HG03520 (cell line): ENCODE data around the gene PSMD5.

Experiments
- ATAC-seq: cut with Tn5 transposase; IDR thresholded peaks from one replicate; pipeline ENCODE4 v1.9.1; 2021; ENCODE audit warnings: mild to moderate bottlenecking, moderate library complexity; ENCODE audit not compliant: unreplicated experiment

The PSMD5 gene

DNA sequence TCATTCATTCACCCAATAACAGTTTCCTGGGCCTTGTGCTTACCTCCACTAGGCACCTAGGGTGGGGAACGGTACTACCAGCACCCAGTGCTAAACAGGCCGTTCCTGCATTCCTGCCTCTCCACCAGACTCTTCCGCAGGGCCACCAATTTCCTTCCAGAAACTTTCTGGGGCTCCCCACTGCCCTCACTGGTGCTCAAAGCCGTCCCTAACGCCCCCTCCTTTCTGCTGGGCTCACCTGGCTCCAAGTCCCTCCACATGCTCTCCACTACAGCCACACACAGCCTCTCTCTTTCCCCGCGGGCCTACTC lies 32.9 kb upstream of the PSMD5 start:
- ATAC-seq: no peak

DNA sequence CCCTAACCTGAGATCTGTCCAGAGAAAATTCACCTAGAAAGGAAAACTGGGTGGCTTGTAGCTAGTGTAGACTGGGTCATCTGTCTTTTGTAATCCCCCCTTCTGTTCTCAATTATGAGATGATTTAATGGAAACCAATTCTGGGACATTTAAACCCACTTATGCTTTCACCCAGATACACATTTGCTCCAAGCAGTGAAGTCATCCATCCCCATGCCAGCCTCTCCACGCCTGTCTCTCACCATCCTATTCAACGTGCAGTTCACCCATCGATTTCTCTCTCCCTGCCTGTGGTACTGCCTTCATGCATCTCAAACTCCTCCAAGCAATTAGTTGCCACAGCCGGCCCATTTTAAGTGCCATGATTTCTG lies 32.5 kb upstream of the PSMD5 start:
- ATAC-seq: no peak

DNA sequence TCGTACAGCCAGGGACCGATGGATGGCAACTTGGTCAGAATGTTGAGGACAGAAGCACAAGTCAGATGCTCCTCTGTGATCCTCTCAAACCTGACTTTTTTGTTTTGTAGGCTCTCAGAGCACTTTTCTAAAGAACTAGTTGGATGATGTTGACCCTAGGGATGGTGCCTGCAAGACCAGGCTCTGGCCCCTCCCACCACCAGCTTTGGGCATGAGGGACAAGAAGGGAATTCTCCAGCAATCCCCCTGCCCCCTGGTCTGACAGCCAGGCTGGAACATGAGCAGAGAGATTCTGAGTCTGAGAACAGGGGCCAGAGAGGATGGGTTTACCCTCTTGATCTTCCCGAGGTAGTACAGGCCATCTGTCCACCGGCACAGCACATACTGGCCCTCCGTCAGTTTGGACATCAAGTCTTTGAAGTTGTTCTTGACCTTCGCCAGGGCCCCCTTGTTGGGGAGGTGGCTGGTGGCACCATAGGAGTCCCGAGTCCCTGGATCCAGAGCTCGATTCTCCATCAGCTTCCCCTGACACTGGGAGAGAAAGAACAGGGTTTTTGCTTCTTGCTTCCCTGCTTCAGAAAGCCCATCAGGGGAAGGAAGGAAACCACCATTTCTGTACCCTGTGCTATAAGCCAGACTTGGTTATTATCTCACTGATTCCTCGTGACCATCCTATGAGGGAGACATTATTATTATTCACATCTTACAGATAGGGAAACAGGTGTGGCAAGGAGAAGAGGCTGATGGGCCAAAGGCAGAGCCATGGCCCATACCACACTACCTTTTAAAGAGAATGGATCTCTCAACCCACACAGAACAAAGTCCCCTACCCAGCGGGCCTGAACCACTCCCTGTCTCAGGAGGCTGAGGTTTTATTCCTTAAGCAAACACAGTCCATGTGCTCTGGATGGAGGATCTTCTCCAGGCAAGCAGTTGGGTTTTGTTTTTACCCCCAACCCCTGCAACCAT lies 31.8 kb upstream of the PSMD5 start:
- ATAC-seq: no peak

DNA sequence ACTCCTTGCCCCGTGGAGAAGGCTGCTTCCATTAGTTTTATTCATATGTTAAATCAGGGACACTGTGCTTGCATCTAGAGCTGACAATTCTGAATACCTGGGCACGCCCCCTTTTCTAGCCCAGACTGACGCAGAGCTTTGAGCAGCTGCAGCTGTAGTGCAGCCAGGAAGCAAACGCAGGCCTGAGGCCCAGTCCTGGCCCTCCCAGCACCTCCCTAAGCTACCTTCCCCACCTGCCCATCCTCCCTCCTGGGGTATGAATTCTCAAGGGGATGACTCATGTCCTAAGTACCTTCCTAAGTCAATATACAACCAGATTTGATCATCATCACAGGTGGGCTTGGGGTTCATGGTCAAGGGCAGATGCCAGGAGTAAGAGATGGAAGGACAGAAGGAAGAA lies 30.8 kb upstream of the PSMD5 start:
- no peak for ATAC-seq

DNA sequence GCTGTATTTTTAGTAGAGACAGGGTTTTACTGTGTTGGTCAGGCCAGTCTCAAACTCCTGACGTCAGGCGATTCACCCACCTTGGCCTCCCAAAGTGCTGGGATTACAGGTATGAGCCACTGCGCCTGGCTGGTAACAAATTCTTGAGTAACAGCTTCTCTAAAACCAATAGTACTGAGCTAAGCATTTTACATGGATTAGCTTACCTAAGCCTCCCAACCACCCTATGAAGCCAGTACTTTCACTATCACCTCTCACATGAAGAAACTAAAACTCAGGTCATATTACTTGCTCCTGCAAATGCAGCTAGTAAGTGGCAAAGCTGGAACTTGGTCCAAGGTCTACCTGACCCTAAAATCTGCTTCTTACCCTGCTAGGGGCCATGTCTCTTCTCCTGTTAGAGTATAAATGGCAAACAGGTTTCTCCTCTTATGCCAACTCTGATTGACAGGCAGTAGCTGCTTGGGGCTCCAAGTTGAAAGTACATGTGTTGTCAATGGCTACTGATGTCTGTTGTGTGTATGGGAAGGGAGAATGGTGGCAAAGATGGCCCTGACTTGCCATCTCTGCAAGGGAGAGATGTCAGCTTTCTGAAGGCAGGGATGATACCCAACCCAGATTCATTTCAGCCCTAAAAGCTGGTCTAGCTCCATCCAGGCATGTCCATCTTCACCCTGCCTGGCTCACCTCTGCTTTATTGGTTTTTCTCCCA lies 30.2 kb upstream of the PSMD5 start:
- no peak for ATAC-seq

DNA sequence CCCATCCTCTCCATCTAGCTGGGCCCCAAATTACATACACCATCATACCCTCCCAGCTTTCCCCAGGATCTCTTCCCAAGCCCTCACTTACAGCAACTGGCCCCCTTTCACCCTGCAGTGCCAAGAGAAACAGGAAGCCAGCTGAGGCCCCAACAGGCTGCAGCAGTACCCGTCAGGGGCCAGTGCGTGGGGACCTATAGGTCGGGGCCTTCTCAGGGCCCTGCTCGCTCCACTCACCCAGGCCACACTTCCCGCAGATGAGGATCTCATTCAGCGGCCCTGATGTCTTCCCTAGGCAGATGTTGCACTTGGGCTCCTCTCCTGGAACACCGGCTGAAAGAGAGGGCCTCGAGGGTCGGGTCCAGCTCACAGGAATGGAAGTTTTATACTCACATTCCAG lies 27.5 kb upstream of the PSMD5 start:
- no peak for ATAC-seq

DNA sequence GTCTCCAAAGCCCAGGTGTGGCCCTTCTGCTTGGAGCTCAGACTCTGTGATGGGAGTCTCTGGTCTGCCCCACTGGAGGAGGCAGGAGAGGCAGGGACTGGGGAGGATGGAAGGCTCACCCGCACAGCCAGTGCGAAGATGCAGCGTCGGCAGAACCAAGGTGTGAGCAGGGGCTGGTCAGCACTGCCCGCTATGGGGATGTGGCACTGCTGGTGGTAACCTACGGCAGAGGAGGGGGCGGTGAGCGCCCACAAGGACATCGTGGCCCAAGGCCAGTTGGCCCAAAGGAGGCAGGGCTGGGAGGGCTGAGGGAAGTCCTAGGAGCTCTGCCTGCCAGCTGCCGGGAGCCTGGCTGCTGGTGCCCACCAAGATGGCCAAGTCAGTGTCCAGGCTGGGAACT lies 27.0 kb upstream of the PSMD5 start:
- no peak for ATAC-seq

DNA sequence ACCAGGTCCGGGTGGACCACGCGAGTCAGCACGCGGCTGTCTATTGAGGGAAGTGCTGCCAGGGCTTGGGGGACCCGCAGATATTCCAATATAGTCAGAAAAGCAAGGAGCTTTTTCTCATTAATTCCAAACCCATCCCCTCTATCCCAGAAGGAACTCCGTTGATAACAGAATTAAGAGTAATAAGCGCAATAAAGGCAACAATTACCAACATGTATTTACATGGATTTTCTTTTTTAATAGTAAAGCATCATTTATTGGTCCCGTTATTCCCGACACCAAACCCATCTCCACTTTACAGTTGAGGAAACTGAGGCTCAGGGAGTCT lies 26.6 kb upstream of the PSMD5 start:
- no peak for ATAC-seq

DNA sequence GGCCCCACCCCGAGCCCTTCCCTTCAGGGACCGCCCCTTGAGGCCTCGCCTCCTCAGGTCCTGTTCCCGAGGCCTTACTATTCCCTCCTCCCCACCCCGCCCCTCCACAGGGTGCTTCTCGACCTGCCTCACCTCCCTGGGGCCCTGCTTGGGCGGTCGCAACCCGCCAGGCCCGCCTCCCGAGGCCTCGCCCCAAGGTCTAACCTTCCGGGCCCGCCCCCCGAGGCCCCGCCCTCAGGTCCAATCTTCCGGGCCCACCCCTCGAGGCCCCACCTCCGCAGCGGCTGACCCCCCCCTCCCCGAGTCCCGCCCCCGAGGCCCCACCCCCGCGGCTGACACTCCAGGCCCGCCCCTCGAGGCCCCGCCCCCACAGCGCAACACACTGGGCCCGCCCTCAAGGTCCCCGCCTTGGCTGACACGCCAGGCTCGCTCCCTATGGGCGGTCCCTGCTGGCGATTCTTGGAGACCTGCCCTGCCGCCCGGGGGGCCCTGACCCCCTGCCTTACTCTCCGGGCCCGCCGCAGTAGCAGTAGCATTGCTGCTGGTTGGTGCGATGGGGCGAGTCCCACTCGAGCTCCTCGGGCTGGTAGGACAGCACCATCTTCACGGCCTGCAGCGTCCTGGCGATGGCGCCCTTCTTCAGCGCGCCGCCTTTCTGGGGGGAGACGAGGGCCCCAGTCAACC lies 26.1 kb upstream of the PSMD5 start:
- peak; percentile 87 for ATAC-seq

DNA sequence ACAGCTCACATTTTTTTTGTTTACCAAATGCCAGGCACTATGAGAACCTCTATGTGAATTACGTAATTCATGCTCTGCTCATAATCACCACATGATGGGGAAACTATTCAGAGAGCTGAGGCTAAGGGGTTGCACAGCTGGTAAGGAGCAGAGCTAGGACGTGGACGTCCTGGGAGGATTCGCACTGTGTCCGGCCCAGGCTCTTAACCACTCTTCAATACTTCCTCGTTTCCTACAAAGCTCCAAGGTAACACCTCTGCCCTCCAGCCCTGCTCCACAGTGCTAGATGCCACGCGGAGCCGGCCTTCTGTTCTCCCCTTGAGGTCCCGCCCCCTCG lies 25.6 kb upstream of the PSMD5 start:
- peak; percentile 7 for ATAC-seq

DNA sequence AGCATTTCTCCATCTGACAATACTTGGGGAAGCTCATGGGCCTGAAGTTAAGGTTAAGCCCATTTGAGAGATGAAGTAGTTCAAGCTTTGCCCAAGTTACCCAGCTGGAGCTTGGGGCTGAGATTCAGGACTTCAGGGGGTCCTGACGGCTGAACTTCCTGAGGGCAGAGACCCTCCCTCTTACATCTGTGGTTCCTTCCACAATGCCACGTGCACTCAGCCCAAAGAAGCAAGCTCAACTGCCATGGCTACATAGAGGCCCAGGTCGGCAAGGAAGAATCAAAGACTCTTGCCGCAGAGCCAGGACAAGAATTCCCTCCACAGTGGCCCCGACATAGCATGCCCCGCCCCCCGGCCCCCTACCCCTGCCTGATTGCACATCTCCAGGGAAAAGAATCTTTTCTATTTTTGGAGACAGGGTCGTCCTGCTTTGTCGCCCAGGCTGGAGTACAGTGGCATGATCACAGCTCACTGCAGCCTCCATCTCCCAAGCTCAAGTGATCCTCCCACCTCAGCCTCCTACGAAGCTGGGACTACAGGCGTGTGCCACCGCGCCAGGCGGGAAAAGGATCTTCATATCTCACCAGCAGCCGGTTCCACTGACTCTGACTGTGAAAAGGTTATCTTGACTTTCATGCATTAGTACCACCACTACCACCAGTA lies 25.1 kb upstream of the PSMD5 start:
- no peak for ATAC-seq

DNA sequence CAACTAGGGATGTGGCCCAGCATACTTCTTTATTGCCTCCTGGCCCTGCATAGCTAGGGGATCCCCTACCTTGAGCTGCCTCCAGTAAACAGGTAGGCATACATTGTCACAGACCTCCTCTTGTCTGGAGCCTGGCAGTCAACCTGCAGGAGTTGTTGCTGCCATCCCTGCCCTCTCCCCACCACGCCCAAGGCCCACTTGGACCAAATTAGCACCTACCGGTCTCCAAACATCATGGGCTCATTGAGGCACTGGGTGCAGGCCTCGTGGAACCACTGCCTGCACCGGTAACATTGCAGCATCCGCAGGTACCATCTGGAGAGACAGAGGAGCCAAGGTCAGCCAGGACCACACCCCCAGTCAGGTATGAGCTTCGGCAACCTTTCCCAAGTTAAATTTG lies 23.9 kb upstream of the PSMD5 start:
- no peak for ATAC-seq

DNA sequence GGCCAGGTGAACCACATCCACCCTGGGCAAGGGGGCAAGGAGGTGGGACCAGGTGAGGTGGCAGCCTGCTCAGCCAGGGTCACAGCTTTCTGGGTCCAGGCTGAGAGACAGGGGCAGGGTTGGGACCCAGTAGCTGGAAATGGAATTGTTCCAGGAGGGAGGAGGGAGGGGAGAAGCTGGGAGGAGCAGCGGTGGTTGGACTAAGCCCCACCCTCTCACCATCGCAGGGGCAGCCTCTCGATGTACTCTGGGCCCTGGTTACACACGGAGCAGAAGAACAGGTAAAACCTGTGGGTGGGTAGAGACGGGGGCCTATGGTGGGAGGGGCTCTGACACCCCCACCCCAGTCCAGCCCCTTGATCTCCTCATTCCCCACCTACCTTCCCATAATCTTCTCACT lies 23.1 kb upstream of the PSMD5 start:
- no peak for ATAC-seq

DNA sequence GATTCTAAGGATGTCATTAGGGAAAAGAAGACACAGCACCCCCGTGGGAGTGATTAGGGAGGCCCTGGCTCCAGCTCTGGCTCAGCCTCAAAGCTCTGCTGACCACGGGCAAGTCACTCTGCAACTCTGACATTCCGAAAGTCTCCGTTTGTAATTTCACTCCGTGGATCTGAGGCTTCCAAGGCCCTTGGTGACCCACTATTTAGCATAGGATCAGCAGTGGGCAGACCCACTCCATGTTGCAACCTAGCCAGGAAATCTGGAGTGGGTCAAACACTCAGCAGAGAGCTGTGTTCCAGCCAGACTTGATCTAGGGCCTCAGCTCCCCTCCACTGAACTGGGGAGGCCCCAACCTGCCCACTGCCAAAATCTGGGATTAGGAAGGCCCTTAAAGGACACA lies 22.5 kb upstream of the PSMD5 start:
- ATAC-seq: no peak

DNA sequence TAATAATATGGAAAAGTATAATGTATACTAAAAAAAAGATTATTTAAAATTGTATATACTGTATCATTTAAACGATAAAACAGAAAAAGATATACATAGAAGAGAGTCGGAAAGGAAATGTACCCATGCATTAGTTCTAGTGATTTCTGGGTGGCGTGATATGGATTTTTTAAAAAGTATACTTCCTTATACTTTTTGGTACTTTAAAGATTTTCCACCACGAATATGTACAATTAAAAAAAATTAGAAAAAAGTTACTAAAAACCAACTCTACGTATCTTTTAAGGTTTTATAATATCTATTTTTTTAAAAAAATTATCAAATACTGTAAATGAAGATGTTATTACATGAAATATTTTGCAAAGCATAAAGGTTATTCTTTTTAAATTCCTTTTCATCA lies 22.0 kb upstream of the PSMD5 start:
- no peak for ATAC-seq

DNA sequence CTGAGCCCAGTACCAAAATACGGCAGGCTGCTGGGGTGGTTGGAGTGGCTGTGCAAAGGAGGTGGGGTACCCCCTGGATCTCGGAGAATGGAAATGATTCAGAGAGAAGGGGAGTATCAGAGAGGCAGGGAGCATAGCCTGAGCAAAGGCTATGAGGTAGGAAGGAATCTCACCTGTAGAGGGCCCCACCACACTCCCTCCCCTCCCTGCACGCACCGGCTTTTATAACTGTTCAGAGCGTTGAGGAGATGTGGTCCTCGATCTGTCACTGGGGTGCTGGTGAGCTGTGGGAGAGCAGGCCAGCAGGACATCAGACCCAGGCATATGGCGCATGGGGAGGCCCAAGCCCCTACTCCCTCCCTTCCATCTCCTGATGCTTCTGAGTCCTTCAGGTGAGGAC lies 21.1 kb upstream of the PSMD5 start:
- no peak for ATAC-seq

DNA sequence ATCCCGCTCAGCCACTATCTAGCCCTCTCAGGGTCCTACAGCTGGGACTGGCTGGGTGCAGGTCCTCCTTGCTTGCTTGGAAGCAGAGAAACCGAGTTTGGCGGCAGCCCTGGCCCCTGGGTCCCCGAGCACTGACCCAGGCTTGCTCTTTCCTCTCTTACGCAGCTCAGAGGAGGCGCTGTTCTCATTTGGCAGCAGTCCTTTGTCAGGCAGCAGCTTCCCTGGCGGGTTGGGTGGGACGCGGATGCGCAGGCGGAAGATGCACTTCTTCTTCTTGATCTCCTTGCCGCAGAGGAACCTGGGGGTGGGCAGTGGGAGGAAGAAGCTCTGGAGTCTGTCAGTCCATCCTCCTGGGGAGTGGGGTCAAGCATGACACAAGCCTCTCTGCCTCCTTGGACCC lies 19.7 kb upstream of the PSMD5 start:
- no peak for ATAC-seq

DNA sequence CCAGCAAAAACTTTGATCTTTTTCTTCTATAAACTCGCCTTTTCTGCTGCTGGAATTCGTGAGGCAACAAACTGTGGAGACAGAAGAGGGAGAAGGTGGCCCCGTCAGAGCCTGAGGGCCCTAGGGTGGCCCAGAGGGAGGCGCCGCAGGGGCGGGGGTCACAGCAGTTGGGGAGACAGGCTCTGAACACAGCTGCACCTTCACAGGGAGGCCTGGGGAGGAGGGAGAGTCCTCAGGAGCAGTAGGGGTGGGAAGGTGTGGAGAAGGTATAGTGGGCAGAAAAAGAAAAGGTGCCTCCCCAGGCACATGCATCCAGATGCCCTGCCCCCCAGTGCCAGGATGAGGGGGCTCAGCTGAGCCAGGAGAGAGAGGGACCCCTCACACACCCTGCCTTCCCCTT lies 19.2 kb upstream of the PSMD5 start:
- no peak for ATAC-seq

DNA sequence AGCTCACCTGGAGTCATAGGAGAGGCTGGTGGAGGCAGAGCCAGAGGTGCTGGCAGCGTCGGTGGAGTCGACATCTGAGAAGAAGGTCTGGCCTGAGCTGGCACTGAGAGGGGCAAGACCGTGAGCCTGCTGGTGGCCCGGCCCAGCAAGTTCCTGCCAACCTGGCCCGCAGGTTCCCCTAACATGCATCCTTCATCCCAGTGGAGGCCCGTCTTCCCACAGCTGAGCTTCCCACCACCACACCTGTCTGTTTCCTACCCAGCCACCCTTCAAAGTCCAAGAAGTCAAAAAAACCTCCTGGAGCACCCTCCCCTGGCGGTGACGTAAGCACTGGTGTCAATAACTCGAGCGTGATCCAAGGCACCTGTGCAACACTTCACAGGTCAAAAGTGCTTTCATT lies 17.4 kb upstream of the PSMD5 start:
- no peak for ATAC-seq

DNA sequence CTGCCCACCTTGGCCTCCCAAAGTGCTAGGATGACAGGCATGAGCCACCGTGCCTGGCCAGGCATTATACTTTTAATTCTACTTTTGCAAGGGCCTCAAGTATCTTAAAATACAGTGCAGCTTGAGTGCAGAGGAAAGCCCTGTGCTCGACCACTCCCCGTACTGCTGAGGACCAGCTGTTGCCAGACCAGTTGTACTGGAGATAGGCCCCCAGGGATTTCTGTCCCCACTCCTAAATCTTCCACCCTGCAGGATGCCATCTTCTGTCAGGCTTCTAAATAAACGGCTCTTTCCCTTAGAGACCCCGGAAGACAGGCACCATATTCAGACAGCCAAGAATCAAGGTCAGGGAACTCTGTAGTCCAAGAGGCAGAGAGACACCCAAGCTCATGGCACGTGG lies 16.6 kb upstream of the PSMD5 start:
- no peak for ATAC-seq

DNA sequence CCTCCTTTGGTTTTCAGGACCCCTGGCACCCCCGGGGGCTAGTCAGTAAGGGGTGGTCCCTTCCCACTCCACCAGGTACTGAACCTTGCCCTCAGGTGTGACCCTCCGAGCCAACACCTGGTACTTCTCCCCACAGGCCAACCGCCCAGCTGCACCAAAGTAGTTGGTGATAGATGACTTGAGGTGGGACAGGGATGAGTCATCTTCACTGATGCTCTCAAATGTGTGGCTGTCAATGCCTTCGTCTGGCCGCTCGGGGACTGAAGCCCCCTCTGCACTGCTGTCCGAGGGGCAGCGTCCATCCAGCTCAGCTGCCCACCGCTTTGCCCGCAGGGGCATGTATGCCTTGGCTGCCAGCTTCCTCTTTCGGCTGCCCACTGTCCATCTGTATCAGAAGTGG lies 15.2 kb upstream of the PSMD5 start:
- ATAC-seq: no peak

DNA sequence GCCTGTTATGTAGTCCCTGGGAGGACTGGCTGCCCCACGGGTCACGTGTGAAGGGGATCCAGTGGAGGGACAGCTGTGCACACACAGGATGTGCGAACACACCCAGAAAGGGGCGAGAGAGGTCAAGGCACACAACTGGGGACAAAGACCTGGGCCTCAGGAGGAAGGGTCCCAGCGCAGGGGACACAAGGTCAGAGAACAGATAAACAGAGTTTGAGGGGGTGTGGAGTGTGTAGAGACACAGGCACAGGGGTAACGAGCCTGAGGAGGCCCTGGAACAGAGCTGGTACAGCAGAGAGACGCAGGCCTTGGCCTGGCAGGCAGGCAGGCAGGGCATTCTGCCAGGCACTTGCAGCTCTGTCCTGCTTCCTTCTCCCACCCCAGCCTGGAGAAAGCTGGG lies 14.8 kb upstream of the PSMD5 start:
- no peak for ATAC-seq
